Activated naive CD4-positive, alpha-beta T cell treated with anti-CD3 and anti-CD28 coated beads for 36 hours (primary cell): ENCODE measurements around the gene NBAS. TPM values are rescaled to one million over a fixed set of nuclear protein-coding genes. Genes with fewer than 3 reads are reported as not detected.
"Not testable (repeated sequence)": the region's sequence is repeated elsewhere in the genome, so short reads cannot be mapped to it uniquely, and the experiment has no call there.

Source experiments
- CTCF ChIA-PET: fragments of 350-600 bp; sonication (Branson Sonifier 250); formaldehyde crosslinking; loops from one replicate; lab custom pipeline; 2021; ENCODE audit warnings: antibody characterized with exemption; lab: Charles Lee
- DNase-seq: peaks from one replicate; pipeline ENCODE4 v3.0.0-alpha.2; 2020
- H3K27ac Mint-ChIP-seq: one replicate; pipeline ENCODE4 v1.8.0; 2021; ENCODE audit warnings: mild to moderate bottlenecking, mixed read lengths
- H3K27me3 Mint-ChIP-seq: one replicate; pipeline ENCODE4 v1.8.0; 2021; ENCODE audit warnings: low read depth, mixed read lengths
- H3K36me3 Mint-ChIP-seq: one replicate; pipeline ENCODE4 v1.8.0; 2021; ENCODE audit warnings: low read depth, mixed read lengths
- H3K4me1 Mint-ChIP-seq: one replicate; pipeline ENCODE4 v1.8.0; 2021; ENCODE audit warnings: low read depth, mixed read lengths
- H3K4me3 Mint-ChIP-seq: one replicate; pipeline ENCODE4 v1.8.0; 2021; ENCODE audit warnings: mild to moderate bottlenecking, moderate library complexity, mixed read lengths
- H3K9me3 Mint-ChIP-seq: one replicate; pipeline ENCODE4 v1.8.0; 2021; ENCODE audit warnings: mixed read lengths
- intact Hi-C: fragments of 100-400 bp; cut with micrococcal nuclease; formaldehyde crosslinking; loops from one replicate; pipeline ENCODE4 v1.15.1; 2023
- total RNA-seq, 2 experiments: library from RNA; stranded (reverse); gene quantifications; one replicate each; pipeline ENCODE4 v1.2.3, GENCODE V29; 2021

Gene NBAS
- total RNA-seq, 2 experiments from 2014 or later, result 45.5 to 46.4 TPM

DNA sequence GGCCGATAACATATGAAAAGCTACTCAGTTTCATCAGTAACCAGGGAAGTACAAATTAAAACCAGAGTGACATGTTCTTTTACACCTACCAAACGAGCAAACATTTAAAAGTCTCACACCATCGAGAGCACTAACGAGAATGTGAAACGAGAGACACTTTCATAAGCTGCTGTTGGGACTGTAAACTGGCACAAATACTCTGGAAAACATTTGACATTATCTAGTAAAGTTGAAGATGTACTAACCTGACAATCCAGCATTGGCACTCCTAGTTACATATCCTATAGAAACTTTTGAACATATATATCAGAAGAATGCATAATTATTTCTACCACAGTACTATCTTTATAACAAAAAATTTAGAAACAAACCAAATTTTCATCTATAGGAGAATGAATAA, 28.1 kb downstream of the NBAS start:
- Mint-ChIP-seq H3K27me3 (no peaks in the 10 kb centered on the region), H3K36me3 (peaks cover 29% of the 10 kb centered on the region), H3K9me3 (no peaks in the 10 kb centered on the region), H3K4me3 (no peak overlapping the region), H3K4me1 (no peaks in the 10 kb centered on the region), H3K27ac (no peak overlapping the region)
- DNase-seq, result no peak
- intact Hi-C loops, result no loop called here
- CTCF ChIA-PET, result interaction anchor here (0.8 kb wide), 1 partner anchor 16 kb away, joined by 4 read pairs; no protein-coding TSS in a partner anchor

DNA sequence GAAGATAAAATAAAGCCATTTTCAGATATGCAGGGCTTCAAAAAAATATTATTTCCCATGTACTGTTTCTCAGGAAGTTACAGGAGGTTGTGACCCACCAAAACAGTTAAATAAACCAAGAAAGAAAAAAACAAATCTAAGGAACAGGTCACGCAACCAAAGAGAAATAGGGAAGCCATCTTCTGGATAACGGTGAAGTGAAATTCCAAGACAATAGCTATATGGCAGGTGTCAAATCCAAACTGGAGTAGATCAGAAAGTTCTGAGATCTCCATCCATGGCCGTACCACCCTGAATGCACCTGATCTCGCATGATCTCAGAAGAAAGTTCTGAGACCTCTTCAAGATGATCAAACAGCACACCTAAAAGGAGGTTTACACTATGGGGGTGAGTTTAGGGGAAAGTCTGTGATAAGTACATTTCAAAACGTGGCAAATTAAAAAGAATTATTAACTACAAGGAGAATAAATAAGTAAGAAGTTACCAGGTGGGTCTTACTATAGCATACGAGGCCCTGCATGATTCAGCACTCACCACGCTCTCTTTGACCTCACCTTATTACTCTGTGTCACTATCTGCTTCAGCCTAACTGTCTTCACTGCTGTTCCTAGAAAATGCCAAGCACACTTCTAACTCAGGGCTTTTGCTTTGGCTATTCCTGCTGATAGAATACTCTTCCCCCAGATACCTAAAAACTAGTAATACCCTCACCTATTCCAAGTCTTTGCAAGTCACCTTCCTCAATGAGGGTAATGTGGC, 29.9 kb downstream of the NBAS start:
- DNase-seq, result no peak
- Mint-ChIP-seq H3K27ac (no peak overlapping the region), H3K36me3 (peaks cover 37% of the 10 kb centered on the region), H3K4me3 (no peak overlapping the region), H3K4me1 (no peaks in the 10 kb centered on the region), H3K9me3 (no peaks in the 10 kb centered on the region), H3K27me3 (no peaks in the 10 kb centered on the region)
- CTCF ChIA-PET, result interaction anchor here (0.6 kb wide), 1 partner anchor 1776 kb away, joined by 3 read pairs; no protein-coding TSS in a partner anchor
- intact Hi-C loops, result no loop called here

DNA sequence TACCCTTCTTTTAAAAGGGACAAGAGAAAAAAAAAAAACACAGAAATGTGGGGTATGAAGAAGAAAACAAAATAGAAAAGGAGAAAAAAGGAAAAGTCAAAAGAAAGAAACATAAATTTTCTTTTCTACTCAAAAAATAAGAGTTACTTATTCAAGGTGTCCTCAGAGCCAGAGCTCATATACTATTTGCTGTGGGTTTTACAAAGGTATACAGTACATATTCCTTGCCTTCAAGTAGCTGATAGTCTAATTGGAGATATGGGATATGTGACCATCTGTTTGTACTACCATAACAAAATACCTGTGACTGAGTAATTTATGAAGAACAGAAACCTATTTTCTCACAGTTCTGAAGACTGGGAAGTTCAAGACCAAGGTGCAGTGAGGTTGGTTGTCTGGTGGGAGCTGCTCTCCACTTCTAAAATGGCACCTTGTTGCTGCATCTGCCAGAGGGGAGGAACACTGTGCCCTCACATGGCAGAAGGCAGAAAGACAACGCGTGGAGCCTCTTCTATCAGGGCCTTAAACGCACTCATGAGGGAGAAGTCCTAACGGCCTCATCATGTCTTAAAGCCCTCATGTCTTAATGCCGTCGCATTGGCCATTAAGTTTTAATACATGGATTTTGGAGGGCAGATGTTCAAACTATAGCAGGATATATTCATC, 33.9 kb downstream of the NBAS start:
- intact Hi-C loops, result no loop called here
- Mint-ChIP-seq H3K4me3 (no peak overlapping the region), H3K27ac (no peak overlapping the region), H3K36me3 (peaks cover 50% of the 10 kb centered on the region), H3K4me1 (no peaks in the 10 kb centered on the region), H3K9me3 (no peaks in the 10 kb centered on the region), H3K27me3 (no peaks in the 10 kb centered on the region)
- no peak for DNase-seq
- CTCF ChIA-PET, result interaction anchor here (0.7 kb wide), 1 partner anchor 11 kb away, joined by 3 read pairs; no protein-coding TSS in a partner anchor

DNA sequence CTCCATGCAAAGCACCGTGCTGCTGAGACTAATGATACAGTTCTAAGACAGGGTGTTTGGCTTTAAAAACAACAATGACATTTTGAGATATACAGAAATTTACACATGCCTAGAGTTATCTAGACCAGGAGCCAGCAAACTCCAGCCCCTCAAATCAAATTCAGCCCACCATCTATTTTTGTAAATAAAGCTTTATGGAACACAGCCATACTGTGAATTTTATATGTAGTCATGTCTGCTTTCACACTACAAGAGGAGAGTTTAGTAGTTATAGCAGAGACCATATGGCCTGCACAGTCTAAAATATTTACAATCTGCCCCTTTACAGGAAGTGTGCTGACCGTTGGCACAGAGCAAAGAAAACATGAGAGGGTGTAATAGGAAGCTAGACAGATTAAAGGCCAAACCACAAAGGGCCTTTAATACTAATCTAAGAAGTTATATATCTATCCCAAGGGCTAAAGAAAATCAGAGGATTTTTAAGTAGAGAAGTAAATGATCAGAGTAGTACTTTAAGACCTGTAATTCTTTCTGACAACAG, 39.4 kb downstream of the NBAS start:
- intact Hi-C loops, result no loop called here
- H3K36me3 Mint-ChIP-seq, result peaks cover 36% of the 10 kb centered on the region
- DNase-seq, result no peak
- H3K27me3 Mint-ChIP-seq, result no peaks in the 10 kb centered on the region
- no peaks in the 10 kb centered on the region for H3K4me1 Mint-ChIP-seq
- H3K4me3 Mint-ChIP-seq, result no peak overlapping the region
- H3K9me3 Mint-ChIP-seq, result no peaks in the 10 kb centered on the region
- CTCF ChIA-PET, result interaction anchor here (1.1 kb wide), 1 partner anchor 14 kb away, joined by 3 read pairs; no protein-coding TSS in a partner anchor
- H3K27ac Mint-ChIP-seq, result no peak overlapping the region

DNA sequence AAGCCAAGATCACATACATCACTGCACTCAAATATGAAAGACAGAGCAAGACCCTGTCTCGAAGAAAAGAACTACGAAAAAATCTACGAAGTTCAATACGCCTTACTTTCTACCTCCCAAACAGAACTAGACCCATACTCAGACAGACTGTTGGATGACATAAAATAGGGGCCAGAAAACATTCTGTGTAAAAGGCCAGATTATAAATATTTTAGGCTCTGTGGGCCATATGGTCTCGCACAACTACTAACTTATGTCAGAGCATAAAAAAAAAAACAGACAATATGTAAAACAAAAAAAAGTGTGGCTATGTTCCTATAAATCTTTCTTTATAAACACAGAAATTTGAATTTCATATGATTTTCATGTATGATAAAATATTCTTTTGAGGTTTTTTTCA, 40.8 kb downstream of the NBAS start:
- intact Hi-C loops, result no loop called here
- Mint-ChIP-seq H3K4me1 (no peaks in the 10 kb centered on the region), H3K9me3 (no peaks in the 10 kb centered on the region), H3K4me3 (no peak overlapping the region), H3K36me3 (peaks cover 29% of the 10 kb centered on the region), H3K27me3 (no peaks in the 10 kb centered on the region), H3K27ac (no peak overlapping the region)
- no peak for DNase-seq
- CTCF ChIA-PET, result interaction anchor here (1.1 kb wide), 1 partner anchor 57 kb away, joined by 3 read pairs; no protein-coding TSS in a partner anchor

DNA sequence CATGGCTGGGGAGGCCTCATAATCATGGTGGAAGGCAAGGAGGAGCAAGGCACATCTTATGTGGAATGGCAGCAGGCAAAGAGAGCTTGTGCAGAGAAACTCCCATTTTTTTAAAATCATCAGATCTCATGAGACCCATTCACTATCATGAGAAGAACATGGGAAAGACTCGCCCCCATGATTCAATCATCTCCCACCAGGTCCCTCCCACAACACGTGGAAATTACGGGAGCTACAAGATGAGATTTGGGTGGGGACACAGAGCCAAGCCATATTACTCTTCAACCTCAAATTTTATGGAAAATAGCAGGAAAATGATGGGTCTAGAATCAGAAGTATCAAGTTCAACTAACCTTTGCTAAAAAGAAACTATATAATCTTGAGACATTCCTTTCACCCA, 42.4 kb downstream of the NBAS start:
- intact Hi-C loops, H3K27ac Mint-ChIP-seq: not testable (repeated sequence)
- H3K36me3 Mint-ChIP-seq, result peaks cover 24% of the 10 kb centered on the region

DNA sequence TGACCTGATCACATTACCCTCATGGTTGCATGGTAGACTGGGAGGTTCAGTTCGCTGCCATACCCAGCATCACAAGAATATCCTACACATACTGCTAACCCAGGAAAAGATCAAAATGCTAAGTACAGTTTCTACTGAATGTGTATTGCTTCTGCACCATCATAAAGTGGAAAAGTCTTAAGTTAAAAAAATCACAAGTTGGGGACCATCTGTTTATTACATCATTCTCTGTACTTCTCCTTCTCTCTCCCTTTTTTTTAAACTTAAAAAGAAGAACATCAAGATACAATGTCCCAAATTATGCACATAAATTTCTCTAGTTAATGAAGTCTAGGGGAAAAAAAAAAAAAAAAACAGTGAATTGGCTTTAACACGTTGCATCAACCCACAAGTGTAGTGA, 43.3 kb downstream of the NBAS start:
- DNase-seq, result no peak
- Mint-ChIP-seq H3K4me1 (no peaks in the 10 kb centered on the region), H3K9me3 (no peaks in the 10 kb centered on the region), H3K27ac (no peak overlapping the region), H3K4me3 (no peak overlapping the region), H3K36me3 (peaks cover 26% of the 10 kb centered on the region), H3K27me3 (no peaks in the 10 kb centered on the region)
- intact Hi-C loops, result no loop called here
- CTCF ChIA-PET, result interaction anchor here (1.5 kb wide), 1 partner anchor 60 kb away, joined by 3 read pairs; no protein-coding TSS in a partner anchor

More for the DNA sequence above, 42.4 kb downstream of the NBAS start:
- not testable (repeated sequence) for DNase-seq, H3K9me3 Mint-ChIP-seq, H3K4me3 Mint-ChIP-seq, H3K4me1 Mint-ChIP-seq, H3K27me3 Mint-ChIP-seq
- CTCF ChIA-PET, result interaction anchor here (1.5 kb wide), 1 partner anchor 59 kb away, joined by 3 read pairs; no protein-coding TSS in a partner anchor

DNA sequence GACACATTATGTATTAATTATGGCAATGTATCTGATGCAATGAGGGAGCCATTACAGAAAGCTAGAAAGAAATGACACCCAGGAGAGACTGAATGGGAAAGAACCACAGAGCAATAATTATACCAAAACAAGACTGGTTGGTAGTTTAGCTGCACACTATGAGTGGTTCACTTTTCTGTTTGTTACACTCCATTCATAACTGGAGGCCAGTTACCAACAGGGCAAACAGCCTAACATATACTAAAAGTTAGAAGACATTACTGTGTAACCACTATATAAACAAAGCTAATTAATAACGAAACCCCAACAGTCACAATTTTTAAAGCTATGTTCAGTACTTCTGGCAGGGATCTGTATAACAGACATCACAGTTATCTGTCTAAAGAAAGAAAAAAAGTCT, 49.4 kb downstream of the NBAS start:
- no peak for DNase-seq
- intact Hi-C loops, result no loop called here
- no peak overlapping the region for H3K27ac Mint-ChIP-seq
- peaks cover 36% of the 10 kb centered on the region for H3K36me3 Mint-ChIP-seq
- H3K27me3 Mint-ChIP-seq, result no peaks in the 10 kb centered on the region
- CTCF ChIA-PET, result no interaction called here
- H3K4me3 Mint-ChIP-seq, result no peak overlapping the region
- peaks cover 3% of the 10 kb centered on the region for H3K4me1 Mint-ChIP-seq
- H3K9me3 Mint-ChIP-seq, result no peaks in the 10 kb centered on the region

DNA sequence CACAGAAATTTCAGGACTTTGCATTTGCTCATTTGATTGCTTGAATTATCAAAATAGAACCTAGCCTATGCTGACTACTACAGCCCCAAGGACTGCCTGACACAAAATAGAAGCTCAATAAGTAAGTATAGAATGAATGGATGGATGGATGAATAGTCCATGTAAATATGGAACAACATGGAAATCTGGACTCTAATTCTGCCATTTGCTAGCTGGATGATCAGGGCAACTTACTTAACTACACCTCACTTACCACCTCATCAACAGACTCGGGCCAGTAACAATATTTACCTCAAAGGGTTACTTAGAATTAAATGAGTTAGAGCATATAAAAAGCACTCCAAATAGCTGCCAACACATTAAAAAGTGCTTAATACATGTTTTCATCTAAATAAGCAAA, 50.6 kb downstream of the NBAS start:
- Mint-ChIP-seq H3K9me3 (no peaks in the 10 kb centered on the region), H3K4me3 (no peak overlapping the region), H3K27ac (no peak overlapping the region), H3K4me1 (peaks cover 6% of the 10 kb centered on the region), H3K27me3 (no peaks in the 10 kb centered on the region), H3K36me3 (peaks cover 38% of the 10 kb centered on the region)
- CTCF ChIA-PET, result interaction anchor here (0.6 kb wide), 1 partner anchor 53 kb away, joined by 4 read pairs; no protein-coding TSS in a partner anchor
- intact Hi-C loops, result no loop called here
- DNase-seq, result no peak

DNA sequence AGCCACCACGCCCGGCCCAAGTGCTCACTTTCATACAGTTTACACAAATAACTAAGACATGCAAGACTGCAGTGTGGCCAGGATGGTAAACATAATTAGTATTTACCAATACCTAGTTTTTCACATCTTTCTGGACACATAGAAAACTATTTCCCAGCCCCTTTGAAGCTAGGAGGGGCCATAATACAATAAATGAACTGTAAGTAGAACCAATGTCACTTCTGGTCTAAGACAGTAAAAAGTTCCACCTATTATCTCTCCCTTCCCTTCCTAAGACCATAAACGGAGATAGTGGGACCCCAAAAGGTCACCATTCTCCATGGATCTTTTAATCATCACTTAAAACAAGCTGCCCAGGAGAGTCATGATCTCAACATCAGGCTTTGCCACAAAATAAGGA, 51.0 kb downstream of the NBAS start:
- no peaks in the 10 kb centered on the region for H3K9me3 Mint-ChIP-seq
- peaks cover 38% of the 10 kb centered on the region for H3K36me3 Mint-ChIP-seq
- no peak overlapping the region for H3K27ac Mint-ChIP-seq
- H3K4me3 Mint-ChIP-seq, result no peak overlapping the region
- H3K27me3 Mint-ChIP-seq, result no peaks in the 10 kb centered on the region
- DNase-seq, result no peak
- peaks cover 11% of the 10 kb centered on the region for H3K4me1 Mint-ChIP-seq
- intact Hi-C loops, result no loop called here
- CTCF ChIA-PET, result interaction anchor here (0.6 kb wide), 1 partner anchor 52 kb away, joined by 4 read pairs; no protein-coding TSS in a partner anchor

DNA sequence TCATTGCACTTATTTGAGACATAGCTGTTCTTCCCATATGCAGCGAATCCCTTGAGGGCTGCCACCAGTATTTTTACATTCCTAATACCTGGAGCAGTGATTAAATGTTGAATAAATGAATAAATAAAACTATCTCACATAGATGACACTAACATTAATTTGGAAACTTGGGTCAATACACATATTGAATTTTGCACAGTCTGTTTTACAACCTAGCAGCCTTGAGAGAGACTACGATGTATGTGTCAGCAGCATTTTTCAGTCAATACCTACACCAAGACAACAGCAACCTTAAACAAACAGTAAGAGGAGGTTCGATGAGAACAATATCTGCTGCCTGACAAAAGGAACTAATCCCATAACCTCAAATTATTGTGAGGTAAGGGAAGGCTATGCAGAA, 53.4 kb downstream of the NBAS start:
- no peak overlapping the region for H3K4me3 Mint-ChIP-seq
- no peaks in the 10 kb centered on the region for H3K9me3 Mint-ChIP-seq
- H3K27me3 Mint-ChIP-seq, result no peaks in the 10 kb centered on the region
- intact Hi-C loops, result no loop called here
- no peak for DNase-seq
- H3K36me3 Mint-ChIP-seq, result peaks cover 44% of the 10 kb centered on the region
- peaks cover 11% of the 10 kb centered on the region for H3K4me1 Mint-ChIP-seq
- H3K27ac Mint-ChIP-seq, result no peak overlapping the region
- CTCF ChIA-PET, result interaction anchor here (1.4 kb wide), 1 partner anchor 14 kb away, joined by 3 read pairs; no protein-coding TSS in a partner anchor

DNA sequence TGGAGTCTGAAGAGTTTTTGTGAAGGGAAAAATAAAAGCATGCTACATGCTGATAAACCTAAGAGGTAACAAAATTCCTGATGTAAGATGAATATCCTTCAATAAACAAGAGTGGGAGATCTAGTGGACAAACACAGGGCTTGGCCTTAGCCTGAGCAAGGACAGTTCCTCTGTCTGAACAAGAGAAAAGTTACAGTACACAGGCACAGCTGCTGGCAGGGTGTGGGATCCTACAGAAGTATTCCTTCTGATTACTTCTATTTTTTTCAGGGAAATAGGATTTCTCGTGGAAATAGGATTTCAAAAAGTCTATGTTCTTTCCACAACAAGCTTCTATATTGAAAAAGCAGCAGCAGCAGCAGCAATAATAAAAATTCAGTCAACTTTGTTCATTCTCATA, 54.1 kb downstream of the NBAS start:
- Mint-ChIP-seq H3K9me3 (no peaks in the 10 kb centered on the region), H3K27ac (no peak overlapping the region), H3K4me3 (no peak overlapping the region)

More for the DNA sequence above, 54.1 kb downstream of the NBAS start:
- Mint-ChIP-seq H3K36me3 (peaks cover 49% of the 10 kb centered on the region), H3K27me3 (no peaks in the 10 kb centered on the region), H3K4me1 (peaks cover 11% of the 10 kb centered on the region)
- DNase-seq, result no peak
- CTCF ChIA-PET, result interaction anchor here (1.4 kb wide), 1 partner anchor 15 kb away, joined by 3 read pairs; no protein-coding TSS in a partner anchor
- intact Hi-C loops, result no loop called here
